ENCODE results near the gene EPHB6. TPM values are rescaled to one million over a fixed set of nuclear protein-coding genes. Genes with fewer than 3 reads are reported as not detected.

Gene EPHB6
- total RNA-seq, 1 experiment from 2014 or later = 12.6 TPM

DNA sequence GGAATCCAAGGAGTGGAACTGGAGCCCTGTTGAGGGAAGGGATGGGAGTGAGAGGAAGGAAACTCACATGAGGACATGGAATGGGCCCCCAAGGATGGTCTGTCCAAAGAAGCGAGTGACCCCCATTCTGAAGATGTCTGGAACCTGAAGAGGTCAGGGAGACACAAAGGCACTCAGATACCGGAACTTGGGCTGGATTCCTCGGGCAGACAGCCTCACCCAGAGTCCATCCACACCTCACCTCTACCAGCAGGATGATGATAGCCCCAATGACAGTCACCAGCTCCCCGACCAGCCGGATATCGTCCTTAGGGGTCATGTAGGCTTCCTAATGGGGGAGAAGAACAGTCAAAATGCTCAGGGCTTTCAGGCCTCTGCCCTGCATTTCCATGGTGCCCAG lies 20.0 kb downstream of the EPHB6 start:
- Histone ChIP-seq H3K4me1 (ENCODE audit: control insufficient read depth in 1 of 2, insufficient read depth in 2 of 2, low read length in 2 of 2) (no peaks in the 10 kb centered on the region), H3K36me3 (ENCODE audit: control insufficient read depth in 1 of 2, insufficient read depth in 2 of 2, low read length in 2 of 2) (no peaks in the 10 kb centered on the region), H3K27ac (ENCODE audit: low read depth, low read length) (no peak overlapping the region), H3K4me2 (ENCODE audit: low read length) (no peak overlapping the region), H3K4me3 (replicated peaks in 1 of 2; ENCODE audit: low read depth in 1 of 2, low read length in 2 of 2) (no peak overlapping the region), H2AFZ (ENCODE audit: low read depth, low read length, poor library complexity, severe bottlenecking) (no peak overlapping the region), H4K20me1 (ENCODE audit: insufficient read depth) (no peaks in the 10 kb centered on the region), H3K27me3 (ENCODE audit: insufficient read depth, low read length) (peaks cover 6% of the 10 kb centered on the region; the same call in 1 of the 2 replicates), H3K9me2 (ENCODE audit: insufficient read depth) (no peaks in the 10 kb centered on the region), H3K9ac (ENCODE audit: low read length) (no peak overlapping the region), H3K79me2 (ENCODE audit: insufficient read depth, low read length) (no peaks in the 10 kb centered on the region), H3K9me3 (ENCODE audit: control insufficient read depth in 1 of 2, insufficient read depth in 1 of 2, low read depth in 1 of 2, low read length in 2 of 2) (no peaks in the 10 kb centered on the region)
- CTCF ChIA-PET = interaction anchor here (0.5 kb wide), 1 partner anchor 537 kb away, joined by 3 read pairs; no protein-coding TSS in a partner anchor
- BruUV-seq (replicated peaks) = no TSS peak
- no peak for TF ChIP-seq SIN3A (IDR thresholded peaks at IDR 0.05; ENCODE audit: low read depth)
- no peak for TF ChIP-seq RAD21 (IDR thresholded peaks at IDR 0.05; ENCODE audit: low read depth)
- no peak for TF ChIP-seq POLR2AphosphoS5 (IDR thresholded peaks at IDR 0.05; ENCODE audit: low read depth, low read length)
- no peak for TF ChIP-seq CBX3 (IDR thresholded peaks at IDR 0.05; ENCODE audit: low read depth)
- TF ChIP-seq ZNF274 (IDR thresholded peaks at IDR 0.05; ENCODE audit: low read depth, low read length) = no peak
- TF ChIP-seq POLR2A (IDR thresholded peaks at IDR 0.05; ENCODE audit: borderline replicate concordance, extremely low read depth, insufficient read depth, insufficient read length) = no peak
- no peak for TF ChIP-seq JUND (IDR thresholded peaks at IDR 0.05)
- no peak for TF ChIP-seq ZFX (IDR thresholded peaks at IDR 0.05)
- no peak for TF ChIP-seq SRF (IDR thresholded peaks at IDR 0.05; ENCODE audit: low read depth)
- no peak for TF ChIP-seq ELF1 (IDR thresholded peaks at IDR 0.05; ENCODE audit: borderline replicate concordance, low read depth)
- no peak for TF ChIP-seq EZH2 (IDR thresholded peaks at IDR 0.05)
- TF ChIP-seq EZH2phosphoT487 (IDR thresholded peaks at IDR 0.05; ENCODE audit: borderline replicate concordance) = no peak
- RAD21 ChIA-PET (ENCODE audit: low non-redundant PET in 1 of 2, low total read pairs in 2 of 2, uncharacterized antibody in 2 of 2, unreplicated experiment in 2 of 2) = no interaction called here
- no peak for DNase-seq (ENCODE audit: low read depth, low spot score)
- ATAC-seq = no peak
- POLR2A ChIA-PET = no interaction called here
- intact Hi-C loops (cut with micrococcal nuclease) = no loop called here

DNA sequence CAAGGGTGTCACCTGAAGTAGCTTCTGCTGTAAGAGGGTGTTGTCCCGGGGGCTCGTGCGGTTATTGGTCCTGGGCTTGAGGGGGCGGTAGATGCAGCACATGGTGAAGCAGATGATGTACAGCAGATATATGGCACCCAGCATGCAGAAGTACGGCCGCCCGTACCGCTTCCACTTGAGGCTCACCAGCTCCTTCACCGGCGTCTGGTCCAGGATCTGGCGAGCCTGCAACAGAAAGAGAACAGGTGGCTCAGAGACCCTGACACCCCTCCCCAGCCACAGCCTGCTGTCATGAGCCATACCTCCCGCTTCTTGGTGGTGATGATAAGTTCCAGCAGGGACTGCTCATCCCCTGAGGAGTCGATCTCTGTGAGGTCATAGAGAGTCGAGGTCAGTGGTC lies 20.6 kb downstream of the EPHB6 start:
- CTCF ChIA-PET = no interaction called here
- DNase-seq (ENCODE audit: low read depth, low spot score) = no peak
- Histone ChIP-seq H3K9me3 (ENCODE audit: control insufficient read depth in 1 of 2, insufficient read depth in 1 of 2, low read depth in 1 of 2, low read length in 2 of 2) (no peaks in the 10 kb centered on the region), H3K27me3 (ENCODE audit: insufficient read depth, low read length) (peaks cover 6% of the 10 kb centered on the region; the same call in 1 of the 2 replicates), H2AFZ (ENCODE audit: low read depth, low read length, poor library complexity, severe bottlenecking) (no peak overlapping the region), H3K79me2 (ENCODE audit: insufficient read depth, low read length) (no peaks in the 10 kb centered on the region), H3K36me3 (ENCODE audit: control insufficient read depth in 1 of 2, insufficient read depth in 2 of 2, low read length in 2 of 2) (no peaks in the 10 kb centered on the region), H3K4me2 (ENCODE audit: low read length) (no peak overlapping the region), H3K4me1 (ENCODE audit: control insufficient read depth in 1 of 2, insufficient read depth in 2 of 2, low read length in 2 of 2) (no peaks in the 10 kb centered on the region), H3K4me3 (replicated peaks in 1 of 2; ENCODE audit: low read depth in 1 of 2, low read length in 2 of 2) (no peak overlapping the region), H3K9me2 (ENCODE audit: insufficient read depth) (no peaks in the 10 kb centered on the region), H3K9ac (ENCODE audit: low read length) (no peak overlapping the region), H3K27ac (ENCODE audit: low read depth, low read length) (no peak overlapping the region), H4K20me1 (ENCODE audit: insufficient read depth) (no peaks in the 10 kb centered on the region)
- POLR2A ChIA-PET = no interaction called here
- ATAC-seq = no peak
- no TSS peak for BruUV-seq (replicated peaks)
- RAD21 ChIA-PET (ENCODE audit: low non-redundant PET in 1 of 2, low total read pairs in 2 of 2, uncharacterized antibody in 2 of 2, unreplicated experiment in 2 of 2) = no interaction called here
- intact Hi-C loops (cut with micrococcal nuclease) = no loop called here
- no peak for TF ChIP-seq SRF (IDR thresholded peaks at IDR 0.05; ENCODE audit: low read depth)
- no peak for TF ChIP-seq POLR2A (IDR thresholded peaks at IDR 0.05; ENCODE audit: borderline replicate concordance, extremely low read depth, insufficient read depth, insufficient read length)
- no peak for TF ChIP-seq ZNF274 (IDR thresholded peaks at IDR 0.05; ENCODE audit: low read depth, low read length)
- no peak for TF ChIP-seq JUND (IDR thresholded peaks at IDR 0.05)
- TF ChIP-seq CEBPB (IDR thresholded peaks at IDR 0.05; ENCODE audit: low read depth) = no peak
- TF ChIP-seq, protein P1, sequence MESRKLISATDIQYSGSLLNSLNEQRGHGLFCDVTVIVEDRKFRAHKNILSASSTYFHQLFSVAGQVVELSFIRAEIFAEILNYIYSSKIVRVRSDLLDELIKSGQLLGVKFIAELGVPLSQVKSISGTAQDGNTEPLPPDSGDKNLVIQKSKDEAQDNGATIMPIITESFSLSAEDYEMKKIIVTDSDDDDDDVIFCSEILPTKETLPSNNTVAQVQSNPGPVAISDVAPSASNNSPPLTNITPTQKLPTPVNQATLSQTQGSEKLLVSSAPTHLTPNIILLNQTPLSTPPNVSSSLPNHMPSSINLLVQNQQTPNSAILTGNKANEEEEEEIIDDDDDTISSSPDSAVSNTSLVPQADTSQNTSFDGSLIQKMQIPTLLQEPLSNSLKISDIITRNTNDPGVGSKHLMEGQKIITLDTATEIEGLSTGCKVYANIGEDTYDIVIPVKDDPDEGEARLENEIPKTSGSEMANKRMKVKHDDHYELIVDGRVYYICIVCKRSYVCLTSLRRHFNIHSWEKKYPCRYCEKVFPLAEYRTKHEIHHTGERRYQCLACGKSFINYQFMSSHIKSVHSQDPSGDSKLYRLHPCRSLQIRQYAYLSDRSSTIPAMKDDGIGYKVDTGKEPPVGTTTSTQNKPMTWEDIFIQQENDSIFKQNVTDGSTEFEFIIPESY (IDR thresholded peaks at IDR 0.05; ENCODE audit: extremely low read depth, insufficient replicate concordance, low read length) = no peak
- TF ChIP-seq FOSL1 (IDR thresholded peaks at IDR 0.05; ENCODE audit: low read depth) = no peak
- TF ChIP-seq, protein P2, sequence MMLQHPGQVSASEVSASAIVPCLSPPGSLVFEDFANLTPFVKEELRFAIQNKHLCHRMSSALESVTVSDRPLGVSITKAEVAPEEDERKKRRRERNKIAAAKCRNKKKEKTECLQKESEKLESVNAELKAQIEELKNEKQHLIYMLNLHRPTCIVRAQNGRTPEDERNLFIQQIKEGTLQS (IDR thresholded peaks at IDR 0.05) = no peak
- no peak for TF ChIP-seq ELF1 (IDR thresholded peaks at IDR 0.05; ENCODE audit: borderline replicate concordance, low read depth)
- no peak for TF ChIP-seq CBX3 (IDR thresholded peaks at IDR 0.05; ENCODE audit: low read depth)
- TF ChIP-seq, protein P3, sequence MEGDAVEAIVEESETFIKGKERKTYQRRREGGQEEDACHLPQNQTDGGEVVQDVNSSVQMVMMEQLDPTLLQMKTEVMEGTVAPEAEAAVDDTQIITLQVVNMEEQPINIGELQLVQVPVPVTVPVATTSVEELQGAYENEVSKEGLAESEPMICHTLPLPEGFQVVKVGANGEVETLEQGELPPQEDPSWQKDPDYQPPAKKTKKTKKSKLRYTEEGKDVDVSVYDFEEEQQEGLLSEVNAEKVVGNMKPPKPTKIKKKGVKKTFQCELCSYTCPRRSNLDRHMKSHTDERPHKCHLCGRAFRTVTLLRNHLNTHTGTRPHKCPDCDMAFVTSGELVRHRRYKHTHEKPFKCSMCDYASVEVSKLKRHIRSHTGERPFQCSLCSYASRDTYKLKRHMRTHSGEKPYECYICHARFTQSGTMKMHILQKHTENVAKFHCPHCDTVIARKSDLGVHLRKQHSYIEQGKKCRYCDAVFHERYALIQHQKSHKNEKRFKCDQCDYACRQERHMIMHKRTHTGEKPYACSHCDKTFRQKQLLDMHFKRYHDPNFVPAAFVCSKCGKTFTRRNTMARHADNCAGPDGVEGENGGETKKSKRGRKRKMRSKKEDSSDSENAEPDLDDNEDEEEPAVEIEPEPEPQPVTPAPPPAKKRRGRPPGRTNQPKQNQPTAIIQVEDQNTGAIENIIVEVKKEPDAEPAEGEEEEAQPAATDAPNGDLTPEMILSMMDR (IDR thresholded peaks at IDR 0.05 in 2 of 3, conservative IDR thresholded peaks at IDR 0.05 in 1 of 3; ENCODE audit: borderline replicate concordance in 1 of 3, insufficient read depth in 1 of 3, low read depth in 2 of 3, low read length in 2 of 3) = no peak
- TF ChIP-seq YY1 (IDR thresholded peaks at IDR 0.05; ENCODE audit: extremely low read depth, insufficient replicate concordance, low read depth, low read length) = no peak
